Measurements from ENCODE around the gene LAMA2.

The LAMA2 gene

GRCh38 chr6:128882991-128883611 is at the start of gene LAMA2:
Gene LAMA2, plus strand, starts transcription at chr6:128883138. Its CDS starts 108 bp downstream, at chr6:128883246.
- no peak for DNase-seq

GRCh38 chr6:128836761-128837160 is 46.2 kb upstream of the LAMA2 start:
- no peak for DNase-seq

GRCh38 chr6:128841518-128841917 is 41.4 kb upstream of the LAMA2 start:
- DNase-seq, result no peak

- DNase-seq, result no peak
Observed at GRCh38 chr6:128844598-128844997, 38.3 kb upstream of the LAMA2 start.

- no peak for DNase-seq
Observed at GRCh38 chr6:128847431-128848210, 35.3 kb upstream of the LAMA2 start.

GRCh38 chr6:128848212-128848935 is 34.6 kb upstream of the LAMA2 start:
- no peak for DNase-seq

GRCh38 chr6:128855581-128856085 is 27.3 kb upstream of the LAMA2 start:
- no peak for DNase-seq

- no peak for DNase-seq
Observed at GRCh38 chr6:128857806-128858205, 25.1 kb upstream of the LAMA2 start.

- no peak for DNase-seq
Observed at GRCh38 chr6:128860782-128861181, 22.2 kb upstream of the LAMA2 start.

GRCh38 chr6:128863983-128864382 is 19.0 kb upstream of the LAMA2 start:
- no peak for DNase-seq

- no peak for DNase-seq
Observed at GRCh38 chr6:128870746-128871145, 12.2 kb upstream of the LAMA2 start.

- DNase-seq, result no peak
Observed at GRCh38 chr6:128874863-128875262, 8.1 kb upstream of the LAMA2 start.

- DNase-seq, result no peak
Observed at GRCh38 chr6:128882560-128882959, 378 bp upstream of the LAMA2 start.

- DNase-seq, result no peak
Observed at GRCh38 chr6:128883906-128884305, 968 bp downstream of the LAMA2 start.

GRCh38 chr6:128885381-128885780 is 2.4 kb downstream of the LAMA2 start:
- DNase-seq, result no peak

GRCh38 chr6:128886706-128887105 is 3.8 kb downstream of the LAMA2 start:
- DNase-seq, result no peak

GRCh38 chr6:128888444-128889175 is 5.7 kb downstream of the LAMA2 start:
- no peak for DNase-seq

GRCh38 chr6:128889870-128890269 is 6.9 kb downstream of the LAMA2 start:
- no peak for DNase-seq

GRCh38 chr6:128892079-128892478 is 9.1 kb downstream of the LAMA2 start:
- no peak for DNase-seq

GRCh38 chr6:128899341-128900050 is 16.6 kb downstream of the LAMA2 start:
- DNase-seq, result no peak

- DNase-seq, result no peak
Observed at GRCh38 chr6:128903715-128904114, 20.8 kb downstream of the LAMA2 start.

GRCh38 chr6:128914051-128914450 is 31.1 kb downstream of the LAMA2 start:
- no peak for DNase-seq
